Measurements from ENCODE around the gene WDTC1.
A peak's percentile ranks its signal among the peaks of the same experiment; 100 is the strongest.

Gene WDTC1

DNA sequence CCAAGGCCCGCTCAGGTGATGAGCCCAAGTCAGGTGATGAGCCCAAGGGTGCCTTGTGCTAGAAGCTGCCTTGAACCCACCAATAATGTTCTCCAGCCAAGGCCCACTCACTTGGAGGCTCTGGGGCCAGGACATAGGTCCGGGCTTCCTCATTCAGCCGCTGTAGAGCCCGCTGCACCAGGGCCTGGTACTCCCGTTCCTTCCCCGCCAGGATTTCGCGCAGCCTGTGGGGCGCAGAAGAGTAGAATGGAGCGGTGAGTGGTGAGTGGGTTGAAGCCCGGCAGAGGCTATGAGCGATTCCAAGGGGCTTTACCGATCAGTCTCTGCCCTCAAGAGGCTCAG lies 121.8 kb downstream of the WDTC1 start:
- DNase-seq (ENCODE audit: low read depth): no peak
- no peak overlapping the region for H3K4me3 ChIP-seq (ENCODE audit: low read length)
- TF ChIP-seq, protein P1, sequence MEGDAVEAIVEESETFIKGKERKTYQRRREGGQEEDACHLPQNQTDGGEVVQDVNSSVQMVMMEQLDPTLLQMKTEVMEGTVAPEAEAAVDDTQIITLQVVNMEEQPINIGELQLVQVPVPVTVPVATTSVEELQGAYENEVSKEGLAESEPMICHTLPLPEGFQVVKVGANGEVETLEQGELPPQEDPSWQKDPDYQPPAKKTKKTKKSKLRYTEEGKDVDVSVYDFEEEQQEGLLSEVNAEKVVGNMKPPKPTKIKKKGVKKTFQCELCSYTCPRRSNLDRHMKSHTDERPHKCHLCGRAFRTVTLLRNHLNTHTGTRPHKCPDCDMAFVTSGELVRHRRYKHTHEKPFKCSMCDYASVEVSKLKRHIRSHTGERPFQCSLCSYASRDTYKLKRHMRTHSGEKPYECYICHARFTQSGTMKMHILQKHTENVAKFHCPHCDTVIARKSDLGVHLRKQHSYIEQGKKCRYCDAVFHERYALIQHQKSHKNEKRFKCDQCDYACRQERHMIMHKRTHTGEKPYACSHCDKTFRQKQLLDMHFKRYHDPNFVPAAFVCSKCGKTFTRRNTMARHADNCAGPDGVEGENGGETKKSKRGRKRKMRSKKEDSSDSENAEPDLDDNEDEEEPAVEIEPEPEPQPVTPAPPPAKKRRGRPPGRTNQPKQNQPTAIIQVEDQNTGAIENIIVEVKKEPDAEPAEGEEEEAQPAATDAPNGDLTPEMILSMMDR (IDR thresholded peaks at IDR 0.05; ENCODE audit: insufficient read depth, low read depth, low read length, missing control alignments): no peak

DNA sequence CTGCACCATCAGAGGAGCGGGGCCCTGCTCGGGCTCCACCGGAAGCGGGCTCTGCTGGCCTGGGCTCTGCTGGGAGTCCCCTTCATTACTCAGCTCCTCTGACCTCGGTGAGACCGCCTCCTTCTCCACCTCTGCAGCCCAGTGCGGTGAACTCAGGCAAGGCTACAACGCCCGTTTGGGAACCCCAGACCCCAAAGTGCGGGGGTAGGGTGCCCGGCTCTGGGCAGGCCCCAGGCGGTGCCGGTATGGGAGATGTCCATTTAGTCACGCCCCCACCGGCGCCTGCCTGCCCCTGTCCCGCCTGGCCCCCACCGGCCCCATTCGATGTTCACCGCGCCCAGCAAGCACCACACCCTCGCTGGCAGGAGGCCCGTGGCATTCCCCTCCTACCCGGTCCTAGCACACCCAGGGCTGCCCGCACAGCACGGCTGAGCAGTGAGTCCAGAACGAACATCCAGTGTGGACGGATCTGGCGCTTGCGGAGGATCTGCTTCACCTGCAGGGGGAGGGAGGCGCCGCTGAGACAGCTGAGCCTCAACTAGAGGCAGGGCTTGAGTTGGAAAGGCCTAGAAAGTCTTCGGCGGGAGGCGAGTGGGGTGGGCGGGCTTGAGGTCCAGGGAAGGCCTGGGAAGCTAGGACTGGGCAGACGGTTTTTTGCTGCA lies 122.3 kb downstream of the WDTC1 start:
- TF ChIP-seq, protein P1 (IDR thresholded peaks at IDR 0.05; ENCODE audit: insufficient read depth, low read depth, low read length, missing control alignments): peak; percentile 25
- DNase-seq (ENCODE audit: low read depth): peak; percentile 26
- H3K4me3 ChIP-seq (ENCODE audit: low read length): no peak overlapping the region

DNA sequence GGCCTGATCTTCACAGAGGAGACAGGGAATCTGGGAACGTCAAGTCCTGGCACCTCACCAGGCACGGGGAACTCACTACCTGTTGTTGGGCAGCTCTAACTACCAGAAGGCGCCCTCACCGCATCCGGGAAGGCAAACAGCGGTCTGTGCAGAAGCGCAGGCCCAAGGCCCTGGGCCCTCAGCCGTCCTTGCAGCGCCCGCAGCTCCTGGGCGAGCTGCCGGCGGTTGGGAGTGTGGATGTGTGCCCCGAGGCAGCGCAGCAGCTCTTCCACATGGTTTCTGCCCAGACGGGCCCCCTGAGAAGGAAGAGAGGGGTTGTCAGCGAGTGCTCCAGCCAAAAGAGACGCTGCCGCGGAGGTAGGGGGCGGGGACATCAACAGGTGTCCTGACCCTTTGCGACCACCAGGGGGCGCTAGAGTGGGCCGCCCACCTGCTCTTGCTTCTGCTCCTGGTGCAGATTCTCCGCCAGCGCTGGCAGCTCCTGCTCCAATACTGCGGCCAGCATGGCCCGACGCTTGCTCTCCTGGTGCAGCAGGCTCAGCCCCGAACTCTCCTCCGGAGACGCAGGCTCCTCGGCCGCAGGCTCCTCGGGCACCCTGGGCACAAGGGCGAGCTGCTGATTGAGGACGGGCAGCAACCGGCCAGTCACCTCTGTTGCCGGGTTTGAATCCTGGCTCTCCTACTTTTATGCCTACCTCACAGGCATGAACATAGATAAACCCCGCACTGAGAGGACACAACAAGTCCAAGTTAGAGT lies 123.0 kb downstream of the WDTC1 start:
- H3K4me3 ChIP-seq (ENCODE audit: low read length): no peak overlapping the region
- peak; percentile 65 for DNase-seq (ENCODE audit: low read depth)

More for the DNA sequence above, 123.0 kb downstream of the WDTC1 start:
- TF ChIP-seq, protein P1 (IDR thresholded peaks at IDR 0.05; ENCODE audit: insufficient read depth, low read depth, low read length, missing control alignments): peak; percentile 84
